CD4-positive, alpha-beta T cell treated with Interleukin-15 for 4 hours (primary cell): ENCODE results near the gene PEX11B.

Source experiments
- DNase-seq: peaks from one replicate; pipeline ENCODE4 v3.0.0-alpha.2; 2020; ENCODE audit warnings: low spot score

PEX11B gene

DNA sequence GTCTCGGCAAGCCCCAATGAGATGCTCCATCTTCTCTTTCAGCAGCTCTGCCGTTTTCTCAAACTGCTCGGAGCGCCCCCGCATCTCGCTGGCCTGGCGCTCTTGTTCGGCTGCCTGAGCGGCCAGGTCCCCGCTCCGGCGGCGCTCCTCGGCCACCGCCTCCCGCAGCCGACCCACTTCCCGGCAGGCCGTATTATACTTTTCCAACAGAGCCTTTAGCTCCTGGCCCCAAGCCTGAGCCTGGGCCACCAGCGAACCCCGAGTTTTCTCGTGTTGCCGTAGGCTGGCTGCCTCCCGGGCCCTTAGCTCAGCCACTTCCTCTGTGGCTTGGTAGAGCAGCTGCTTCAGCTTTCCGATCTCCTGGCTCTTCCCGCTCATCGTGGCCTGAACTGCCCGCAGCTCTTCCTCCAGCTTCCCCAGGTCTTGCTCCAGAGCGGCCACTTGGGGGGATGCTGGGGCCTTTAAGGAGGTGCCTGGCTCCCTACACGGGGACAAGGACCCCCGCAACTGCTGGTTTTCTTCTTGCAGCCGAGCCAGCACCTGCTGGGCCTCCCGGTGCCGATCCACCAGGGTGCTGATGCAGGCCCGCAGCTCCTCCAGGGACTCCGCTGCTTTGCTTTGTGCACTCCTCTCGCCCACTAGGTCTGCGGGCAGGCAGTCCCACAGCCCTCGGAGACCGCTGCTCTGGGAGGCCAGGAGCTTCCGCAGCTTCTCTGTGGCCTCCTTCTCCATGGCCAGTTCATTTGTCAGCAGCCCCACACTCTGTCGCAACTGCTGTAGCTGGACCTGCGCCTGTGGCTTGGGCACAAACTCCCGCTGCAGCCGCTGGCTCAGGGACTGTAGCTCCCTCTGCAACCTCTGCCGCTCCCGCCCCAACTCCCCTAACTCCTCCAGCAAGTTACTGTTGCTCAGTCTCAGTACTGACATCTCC, 46.3 kb downstream of the PEX11B start:
- peak; percentile 12 for DNase-seq

DNA sequence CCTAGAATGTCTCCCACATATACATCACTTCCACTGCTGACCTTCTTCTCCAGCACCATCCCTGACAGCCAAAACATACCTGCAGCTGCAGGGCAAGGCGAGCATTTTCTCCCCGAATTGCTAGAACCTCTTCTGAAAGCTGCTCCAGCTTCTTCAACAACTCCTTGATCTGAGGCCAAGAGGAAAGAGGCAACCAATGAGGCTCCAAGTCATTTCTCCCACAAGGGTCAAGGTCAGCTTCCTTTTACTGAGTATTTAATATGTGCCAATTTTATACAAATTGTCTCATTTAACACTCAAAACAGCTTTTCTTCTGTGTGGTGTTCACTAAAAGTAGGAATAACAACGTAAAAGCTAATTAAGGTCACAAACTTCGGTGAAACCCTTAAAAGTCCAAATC, 50.3 kb downstream of the PEX11B start:
- DNase-seq, result no peak

DNA sequence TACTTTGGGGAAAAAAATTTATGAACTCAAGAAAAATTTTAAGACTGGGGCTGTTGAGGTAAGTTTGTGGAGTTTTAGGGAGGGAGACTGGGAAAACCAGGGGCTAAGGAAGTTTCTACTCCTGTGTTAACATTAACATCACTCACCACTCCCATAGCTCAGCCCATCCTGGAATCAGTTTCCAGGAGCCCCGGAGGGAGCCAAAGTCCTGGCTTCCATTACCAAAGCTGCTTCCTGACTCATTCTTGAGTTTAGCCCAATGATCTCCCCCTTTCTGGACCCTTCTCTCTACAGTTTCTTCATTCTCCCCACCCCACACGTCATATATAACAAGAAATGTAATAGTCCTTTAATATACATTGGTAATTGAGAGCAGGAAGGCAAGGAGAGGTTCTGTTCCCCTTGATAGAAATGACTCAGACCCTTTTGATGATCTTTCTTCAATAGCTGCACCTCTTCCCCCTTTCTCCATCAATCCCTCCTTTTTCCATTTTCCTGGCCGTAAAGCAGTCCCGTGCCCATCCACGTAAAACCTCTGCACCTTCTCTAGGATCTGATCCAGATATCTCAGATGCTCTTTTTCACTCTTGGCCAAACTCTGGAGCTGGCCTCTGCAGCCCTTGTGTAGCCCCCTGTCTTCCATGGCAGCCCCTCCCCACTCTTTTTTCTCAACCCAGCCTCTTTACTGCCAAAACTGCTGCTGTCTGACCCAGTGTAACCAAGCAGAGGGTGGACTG, 55.1 kb downstream of the PEX11B start:
- no peak for DNase-seq
